Astrocyte (in vitro differentiated cells and primary cell): Measurements from ENCODE around the gene CPNE4. TPM values are rescaled to one million over a fixed set of nuclear protein-coding genes. Genes with fewer than 3 reads are reported as not detected.

ENCODE experiments used
- DNase-seq: peaks from one replicate; pipeline ENCODE4 v3.0.0-alpha.2; 2010; ENCODE audit warnings: low read depth
- FAIRE-seq: peaks from 2 replicates; lab custom pipeline; 2011; peaks lifted over from hg19 to GRCh38; lab: Jason Lieb, UNC
- H2AFZ ChIP-seq: 2 replicates; pipeline ENCODE4 v1.6.0; 2012; ENCODE audit warnings: low read depth, low read length, inconsistent platforms
- H3K27ac ChIP-seq: 2 replicates; pipeline ENCODE4 v1.5.1; 2011; ENCODE audit warnings: low read depth, low read length, inconsistent platforms
- H3K27me3 ChIP-seq: 2 replicates; pipeline ENCODE4 v1.6.0; 2011; ENCODE audit warnings: low read length, inconsistent platforms; ENCODE audit not compliant: insufficient read depth
- H3K36me3 ChIP-seq: 2 replicates; pipeline ENCODE4 v1.5.1; 2011; ENCODE audit warnings: low read length, inconsistent platforms; ENCODE audit not compliant: insufficient read depth
- H3K4me1 ChIP-seq: 2 replicates; pipeline ENCODE4 v1.5.1; 2011; ENCODE audit warnings: low read length, inconsistent platforms; ENCODE audit not compliant: insufficient read depth
- H3K4me2 ChIP-seq: 2 replicates; pipeline ENCODE4 v1.6.0; 2012; ENCODE audit warnings: low read length, inconsistent platforms
- H3K4me3 ChIP-seq: 2 replicates; pipeline ENCODE4 v1.5.1; 2011; ENCODE audit warnings: low read depth, mild to moderate bottlenecking, low read length, inconsistent platforms; ENCODE audit not compliant: insufficient read depth
- H3K79me2 ChIP-seq: 2 replicates; pipeline ENCODE4 v1.6.0; 2012; ENCODE audit warnings: mild to moderate bottlenecking, low read length, inconsistent platforms; ENCODE audit not compliant: insufficient read depth
- H3K9ac ChIP-seq: 2 replicates; pipeline ENCODE4 v1.6.0; 2012; ENCODE audit warnings: mild to moderate bottlenecking, low read length, inconsistent platforms
- H3K9me3 ChIP-seq: 2 replicates; pipeline ENCODE4 v1.5.1; 2012; ENCODE audit warnings: low read depth, mild to moderate bottlenecking, low read length, inconsistent platforms; ENCODE audit not compliant: insufficient read depth
- H4K20me1 ChIP-seq: 2 replicates; pipeline ENCODE4 v1.6.0; 2012; ENCODE audit warnings: low read length, inconsistent platforms; ENCODE audit not compliant: insufficient read depth
- H3K27ac Mint-ChIP-seq: one replicate; pipeline ENCODE4 v1.8.0; 2021; ENCODE audit warnings: mild to moderate bottlenecking, mixed read lengths; ENCODE audit not compliant: unreplicated experiment
- H3K27me3 Mint-ChIP-seq: one replicate; pipeline ENCODE4 v1.8.0; 2021; ENCODE audit warnings: low read depth, mixed read lengths; ENCODE audit not compliant: unreplicated experiment
- H3K36me3 Mint-ChIP-seq: one replicate; pipeline ENCODE4 v1.8.0; 2021; ENCODE audit warnings: low read depth, mixed read lengths; ENCODE audit not compliant: unreplicated experiment
- H3K4me1 Mint-ChIP-seq: one replicate; pipeline ENCODE4 v1.8.0; 2021; ENCODE audit warnings: low read depth, mixed read lengths; ENCODE audit not compliant: unreplicated experiment
- H3K4me3 Mint-ChIP-seq: one replicate; pipeline ENCODE4 v1.8.0; 2021; ENCODE audit warnings: mild to moderate bottlenecking, moderate library complexity, mixed read lengths; ENCODE audit not compliant: unreplicated experiment
- H3K9me3 Mint-ChIP-seq: one replicate; pipeline ENCODE4 v1.8.0; 2021; ENCODE audit warnings: mild to moderate bottlenecking, mixed read lengths; ENCODE audit not compliant: unreplicated experiment
- CTCF ChIP-seq: IDR thresholded peaks from 2 replicates; pipeline ENCODE4 v1.5.1; 2011; ENCODE audit warnings: low read depth, mild to moderate bottlenecking, inconsistent platforms, low read length, moderate library complexity; ENCODE audit not compliant: insufficient read depth
- EZH2 ChIP-seq: IDR thresholded peaks from 2 replicates; pipeline ENCODE4 v1.6.1; 2012; ENCODE audit warnings: mild to moderate bottlenecking, low read length, inconsistent platforms; ENCODE audit not compliant: insufficient read depth
- total RNA-seq: library from RNA; stranded (reverse); gene quantifications from 2 replicates; pipeline ENCODE4 v1.2.1, GENCODE V29; 2021

Gene CPNE4
- total RNA-seq, 1 donor from 2014 or later, result 0.68 TPM

GRCh38 chr3:131694376-131694775, 340.4 kb downstream of the CPNE4 start:
- no peak for TF ChIP-seq CTCF
- TF ChIP-seq EZH2, result no peak
- Histone ChIP-seq H3K9me3 (no peaks in the 10 kb centered on the region), H3K79me2 (no peaks in the 10 kb centered on the region), H3K4me1 (no peaks in the 10 kb centered on the region), H3K27me3 (no peaks in the 10 kb centered on the region), H3K27ac (no peak overlapping the region), H2AFZ (no peak overlapping the region), H3K36me3 (no peaks in the 10 kb centered on the region), H3K4me3 (no peak overlapping the region), H3K9ac (no peak overlapping the region), H4K20me1 (no peaks in the 10 kb centered on the region), H3K4me2 (no peak overlapping the region)
- DNase-seq, result no peak
- H3K36me3 Mint-ChIP-seq, result peaks cover 2% of the 10 kb centered on the region
- peaks cover 4% of the 10 kb centered on the region for H3K4me1 Mint-ChIP-seq
- no peaks in the 10 kb centered on the region for H3K9me3 Mint-ChIP-seq
- no peaks in the 10 kb centered on the region for H3K27me3 Mint-ChIP-seq
- no peak overlapping the region for H3K27ac Mint-ChIP-seq
- no peak overlapping the region for H3K4me3 Mint-ChIP-seq
- no peak for FAIRE-seq

GRCh38 chr3:131692356-131692755, 342.5 kb downstream of the CPNE4 start:
- Histone ChIP-seq H2AFZ (no peak overlapping the region), H3K4me1 (no peaks in the 10 kb centered on the region), H3K9ac (no peak overlapping the region), H3K36me3 (no peaks in the 10 kb centered on the region), H3K4me3 (no peak overlapping the region), H3K79me2 (no peaks in the 10 kb centered on the region), H3K4me2 (no peak overlapping the region), H3K27me3 (no peaks in the 10 kb centered on the region), H3K27ac (no peak overlapping the region), H3K9me3 (no peaks in the 10 kb centered on the region), H4K20me1 (no peaks in the 10 kb centered on the region)
- H3K27me3 Mint-ChIP-seq, result no peaks in the 10 kb centered on the region
- FAIRE-seq (no peak), DNase-seq (no peak)
- H3K36me3 Mint-ChIP-seq, result no peaks in the 10 kb centered on the region
- H3K9me3 Mint-ChIP-seq, result no peaks in the 10 kb centered on the region
- no peak overlapping the region for H3K27ac Mint-ChIP-seq
- TF ChIP-seq EZH2, result no peak
- TF ChIP-seq CTCF, result no peak
- peaks cover 8% of the 10 kb centered on the region for H3K4me1 Mint-ChIP-seq
- H3K4me3 Mint-ChIP-seq, result no peak overlapping the region

- DNase-seq (no peak), FAIRE-seq (no peak)
- Histone ChIP-seq H3K9ac (no peak overlapping the region), H2AFZ (no peak overlapping the region), H3K79me2 (no peaks in the 10 kb centered on the region), H3K27me3 (no peaks in the 10 kb centered on the region), H3K4me2 (no peak overlapping the region), H4K20me1 (no peaks in the 10 kb centered on the region), H3K36me3 (no peaks in the 10 kb centered on the region), H3K4me1 (no peaks in the 10 kb centered on the region), H3K9me3 (no peaks in the 10 kb centered on the region), H3K4me3 (no peak overlapping the region), H3K27ac (no peak overlapping the region)
- Mint-ChIP-seq H3K36me3 (no peaks in the 10 kb centered on the region), H3K9me3 (no peaks in the 10 kb centered on the region), H3K4me3 (no peak overlapping the region), H3K27ac (no peak overlapping the region), H3K4me1 (peaks cover 8% of the 10 kb centered on the region), H3K27me3 (no peaks in the 10 kb centered on the region)
- no peak for TF ChIP-seq CTCF
- TF ChIP-seq EZH2, result no peak
Measured at GRCh38 chr3:131690800-131691199, 344.0 kb downstream of the CPNE4 start.
